Upper lobe of left lung (tissue), 6 donors: ENCODE results near the gene FGF1. TPM values are rescaled to one million over a fixed set of nuclear protein-coding genes. Genes with fewer than 3 reads are reported as not detected.

Source experiments
- ATAC-seq, 2 donors: fragments of 200-7000 bp; cut with Tn5 transposase; one replicate each; pipeline ENCODE4 v1.9.1; 2022; ENCODE audit warnings: mild to moderate bottlenecking in 2 of 2, moderate library complexity in 2 of 2; ENCODE audit not compliant: low FRiP score in 2 of 2
- DNase-seq, 2 donors: peaks; one replicate each; pipeline ENCODE4 v3.0.0-alpha.2; 2019 to 2020
- H3K27ac ChIP-seq, 4 donors: fragments of 200-600 bp; sonication (generic); one replicate each; pipeline ENCODE4 v1.5.1; 2016 to 2019
- H3K27me3 ChIP-seq, 4 donors: fragments of 200-600 bp; sonication (generic); one replicate each; pipeline ENCODE4 v1.5.1; 2017 to 2019
- H3K36me3 ChIP-seq, 4 donors: fragments of 200-600 bp; sonication (generic); one replicate each; pipeline ENCODE4 v1.5.1; 2016 to 2019
- H3K4me1 ChIP-seq, 4 donors: fragments of 200-600 bp; sonication (generic); one replicate each; pipeline ENCODE4 v1.5.1; 2018 to 2019
- H3K4me3 ChIP-seq, 4 donors: fragments of 200-600 bp; sonication (generic); one replicate each; pipeline ENCODE4 v1.5.1; 2017 to 2019; ENCODE audit warnings: mild to moderate bottlenecking in 2 of 4, moderate library complexity in 1 of 4
- H3K9me3 ChIP-seq, 4 donors: fragments of 200-600 bp; sonication (generic); one replicate each; pipeline ENCODE4 v1.5.1; 2018 to 2019
- EP300 ChIP-seq, 4 donors: sonication (generic); formaldehyde crosslinking; IDR thresholded peaks; one replicate each; pipeline ENCODE4 v1.5.1; 2017; ENCODE audit warnings: antibody characterized with exemption in 4 of 4, control low read depth in 2 of 4
- POLR2A ChIP-seq, 4 donors: fragments of 450-650 bp; IDR thresholded peaks; one replicate each; pipeline ENCODE4 v1.5.1; 2016 to 2017; ENCODE audit warnings: antibody characterized with exemption in 4 of 4, mild to moderate bottlenecking in 2 of 4
- POLR2AphosphoS5 ChIP-seq, 2 donors: sonication (generic); formaldehyde crosslinking; IDR thresholded peaks; one replicate each; pipeline ENCODE4 v1.5.1; 2017; ENCODE audit warnings: antibody characterized with exemption in 2 of 2
- WGBS, 2 donors: methylation state at CpG; one replicate each; pipeline ENCODE4 v1.1.5; 2017 to 2018; 5-methylcytosine and 5-hydroxymethylcytosine counted together
- total RNA-seq, 6 donors: library from RNA; depleted of rRNA in 4 of 6; stranded (reverse); fragments of >200 nt in 4 of 6; gene quantifications; one replicate each; pipeline versions ENCODE4 v1.1.0 to v1.2.1, GENCODE V29; 2016 to 2021
- TF ChIP-seq, protein P1 (sequence below), 6 experiments: fragments of 450-650 bp in 4 of 6; fragments of 200-600 bp in 2 of 6; sonication (generic) in 2 of 6; IDR thresholded peaks; one replicate each; pipeline ENCODE4 v1.5.1; 2016 to 2019; ENCODE audit warnings: antibody characterized with exemption in 6 of 6
- donor health status: DM: no; HTN: no; CAD: no; lungs with moderate emphysema.
- donor health status: DM: no; HTN: yes; CAD: no; lungs with severe emphysema.

The FGF1 gene
- total RNA-seq, 6 donors from 2014 or later, result 0.63 to 1.3 (median 0.77) TPM; not detected in 2

DNA sequence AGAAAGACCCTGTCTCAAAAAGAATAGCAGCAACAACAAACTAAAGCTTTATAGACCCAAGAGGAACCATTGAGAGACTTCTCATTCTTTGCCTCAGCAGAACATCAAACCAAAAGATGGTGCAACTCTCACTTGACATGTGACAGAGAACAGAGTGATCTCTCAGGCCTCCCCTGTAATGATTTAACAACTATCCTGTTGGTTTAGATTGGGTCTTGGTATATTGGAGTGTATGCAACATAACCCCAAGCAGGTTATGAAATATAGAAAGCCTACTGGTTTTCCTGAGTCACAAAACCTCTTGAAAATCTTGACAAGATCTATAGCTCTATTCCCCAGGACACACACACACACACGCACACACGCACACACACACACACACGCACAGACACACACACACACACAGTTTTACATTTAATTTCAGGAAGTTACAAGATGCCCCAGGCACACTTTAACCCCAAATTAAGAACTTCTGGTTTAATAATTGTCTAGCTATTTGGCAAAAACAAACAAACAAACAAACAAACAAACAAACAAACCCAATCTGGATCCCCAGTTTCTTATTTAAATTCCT lies 6.5 kb upstream of the FGF1 start:
- ATAC-seq (no peak), DNase-seq (no peak)
- no peak overlapping the region for H3K27ac ChIP-seq
- no peak overlapping the region for H3K4me3 ChIP-seq
- TF ChIP-seq EP300 (IDR thresholded peaks at IDR 0.05) (no peak), POLR2A (IDR thresholded peaks at IDR 0.05) (no peak)
- TF ChIP-seq, protein P1, sequence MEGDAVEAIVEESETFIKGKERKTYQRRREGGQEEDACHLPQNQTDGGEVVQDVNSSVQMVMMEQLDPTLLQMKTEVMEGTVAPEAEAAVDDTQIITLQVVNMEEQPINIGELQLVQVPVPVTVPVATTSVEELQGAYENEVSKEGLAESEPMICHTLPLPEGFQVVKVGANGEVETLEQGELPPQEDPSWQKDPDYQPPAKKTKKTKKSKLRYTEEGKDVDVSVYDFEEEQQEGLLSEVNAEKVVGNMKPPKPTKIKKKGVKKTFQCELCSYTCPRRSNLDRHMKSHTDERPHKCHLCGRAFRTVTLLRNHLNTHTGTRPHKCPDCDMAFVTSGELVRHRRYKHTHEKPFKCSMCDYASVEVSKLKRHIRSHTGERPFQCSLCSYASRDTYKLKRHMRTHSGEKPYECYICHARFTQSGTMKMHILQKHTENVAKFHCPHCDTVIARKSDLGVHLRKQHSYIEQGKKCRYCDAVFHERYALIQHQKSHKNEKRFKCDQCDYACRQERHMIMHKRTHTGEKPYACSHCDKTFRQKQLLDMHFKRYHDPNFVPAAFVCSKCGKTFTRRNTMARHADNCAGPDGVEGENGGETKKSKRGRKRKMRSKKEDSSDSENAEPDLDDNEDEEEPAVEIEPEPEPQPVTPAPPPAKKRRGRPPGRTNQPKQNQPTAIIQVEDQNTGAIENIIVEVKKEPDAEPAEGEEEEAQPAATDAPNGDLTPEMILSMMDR (IDR thresholded peaks at IDR 0.05), result no peak
- H3K36me3 ChIP-seq, result no peaks in the 10 kb centered on the region
- 52 to 65% methylated on average over 3 of the region's 3 CpGs for WGBS, 2 donors
- H3K4me1 ChIP-seq, result peaks cover 1 to 11% (median 5%) of the 10 kb centered on the region in 4 donors
- no peaks in the 10 kb centered on the region for H3K9me3 ChIP-seq
- no peaks in the 10 kb centered on the region for H3K27me3 ChIP-seq

DNA sequence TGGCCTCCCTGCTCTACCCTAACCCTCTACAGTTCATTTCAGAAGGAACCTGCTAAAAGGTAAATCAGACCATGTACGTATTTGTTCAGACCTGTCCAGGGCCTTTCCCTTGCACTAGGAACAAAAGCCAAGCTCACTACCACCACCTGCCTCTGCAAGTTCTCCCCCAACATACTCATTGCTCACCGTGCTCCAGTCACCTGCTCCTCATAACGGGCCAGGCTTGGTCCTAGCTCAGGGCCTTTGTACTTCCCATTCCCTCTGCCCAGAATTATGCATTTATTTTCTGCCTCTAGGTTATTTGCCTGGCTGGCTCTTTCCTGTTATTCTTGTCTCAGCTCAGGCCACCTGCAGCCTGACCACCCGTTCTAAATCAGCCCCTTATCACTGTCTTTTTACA lies 4.8 kb upstream of the FGF1 start:
- H3K27me3 ChIP-seq, result no peaks in the 10 kb centered on the region
- no peaks in the 10 kb centered on the region for H3K9me3 ChIP-seq
- 88 to 90% methylated on average over 4 of the region's 4 CpGs for WGBS, 2 donors
- H3K27ac ChIP-seq, result no peak overlapping the region
- TF ChIP-seq EP300 (IDR thresholded peaks at IDR 0.05), result no peak
- no peak for TF ChIP-seq POLR2A (IDR thresholded peaks at IDR 0.05)
- no peak for TF ChIP-seq POLR2AphosphoS5 (IDR thresholded peaks at IDR 0.05)
- TF ChIP-seq, protein P1 (IDR thresholded peaks at IDR 0.05), result no peak
- DNase-seq, result no peak
- no peak for ATAC-seq
- H3K36me3 ChIP-seq, result no peaks in the 10 kb centered on the region
- H3K4me1 ChIP-seq, result no peaks in the 10 kb centered on the region
- no peak overlapping the region for H3K4me3 ChIP-seq

DNA sequence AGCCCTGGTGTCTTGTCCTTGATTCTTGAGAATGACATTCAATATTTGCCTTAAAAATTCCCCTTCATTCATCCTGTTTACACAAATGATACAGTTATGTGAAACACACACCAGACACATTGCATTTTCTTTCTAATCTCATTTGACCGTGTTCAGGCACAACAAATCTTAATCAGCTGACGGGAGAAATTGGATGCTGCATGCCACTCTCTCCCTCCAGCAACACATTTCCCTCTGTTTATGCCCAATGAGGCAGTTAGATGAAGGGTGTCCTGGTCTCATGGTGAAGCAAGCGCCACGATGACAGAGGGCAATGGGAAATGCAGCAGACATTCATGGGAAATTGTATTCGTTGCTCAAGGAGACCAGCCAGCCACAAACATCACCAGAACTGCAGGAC lies 3.2 kb upstream of the FGF1 start:
- WGBS, 2 donors, result 72 to 82% methylated on average over 5 of the region's 5 CpGs
- DNase-seq (no peak), ATAC-seq (no peak)
- no peaks in the 10 kb centered on the region for H3K27me3 ChIP-seq
- no peaks in the 10 kb centered on the region for H3K9me3 ChIP-seq
- no peak overlapping the region for H3K27ac ChIP-seq
- no peak overlapping the region for H3K4me3 ChIP-seq
- H3K4me1 ChIP-seq, result peaks cover 0 to 15% (median 4%) of the 10 kb centered on the region in 4 donors
- no peaks in the 10 kb centered on the region for H3K36me3 ChIP-seq
- TF ChIP-seq, protein P1 (IDR thresholded peaks at IDR 0.05), result no peak
- no peak for TF ChIP-seq POLR2A (IDR thresholded peaks at IDR 0.05)
- TF ChIP-seq EP300 (IDR thresholded peaks at IDR 0.05), result no peak
- TF ChIP-seq POLR2AphosphoS5 (IDR thresholded peaks at IDR 0.05), result no peak

DNA sequence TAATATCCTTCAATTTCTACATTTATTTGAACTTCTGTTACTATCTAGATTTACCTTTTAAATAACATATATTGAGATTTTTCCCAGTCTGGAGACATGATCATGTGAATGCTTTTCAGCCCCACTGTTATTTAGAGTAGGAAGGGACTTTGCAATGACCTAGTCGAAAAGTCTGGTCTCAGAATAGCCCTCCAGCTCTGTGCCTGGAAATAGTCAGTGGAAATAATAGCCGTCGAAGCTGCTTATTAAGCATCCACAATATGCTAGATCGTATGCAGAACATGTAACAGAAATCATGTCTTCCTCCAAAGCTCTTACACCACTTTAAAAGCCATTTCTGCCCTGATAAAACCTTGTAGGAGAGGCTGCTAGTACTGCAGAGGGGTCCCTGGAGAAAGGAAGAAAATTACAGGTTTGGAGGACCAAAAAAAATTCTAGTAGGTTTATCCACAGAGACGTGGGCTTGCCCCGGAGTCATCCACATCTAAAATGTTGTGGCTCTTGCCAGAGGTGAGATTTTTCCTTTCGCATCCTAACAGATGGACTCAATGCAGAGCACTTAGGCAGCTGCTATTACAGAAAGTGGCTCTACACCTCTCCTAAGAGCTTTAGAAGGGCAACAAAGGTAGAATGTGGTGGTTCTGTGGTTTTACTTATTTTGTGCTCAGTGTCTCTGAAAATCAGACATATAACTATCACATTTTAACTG lies 2.5 kb upstream of the FGF1 start:
- no peak for TF ChIP-seq EP300 (IDR thresholded peaks at IDR 0.05)
- TF ChIP-seq, protein P1 (IDR thresholded peaks at IDR 0.05), result no peak
- no peak for TF ChIP-seq POLR2A (IDR thresholded peaks at IDR 0.05)
- TF ChIP-seq POLR2AphosphoS5 (IDR thresholded peaks at IDR 0.05), result no peak
- H3K9me3 ChIP-seq, result no peaks in the 10 kb centered on the region
- H3K27ac ChIP-seq, result no peak overlapping the region

More for the DNA sequence above, 2.5 kb upstream of the FGF1 start:
- DNase-seq (no peak), ATAC-seq (no peak)
- Histone ChIP-seq H3K27me3 (no peaks in the 10 kb centered on the region), H3K4me3 (no peak overlapping the region), H3K36me3 (no peaks in the 10 kb centered on the region), H3K4me1 (peaks cover 0 to 15% (median 4%) of the 10 kb centered on the region in 4 donors)
- WGBS, 2 donors, result 86 to 89% methylated on average over 7 of the region's 7 CpGs
